ENCODE results near the gene EXOG.
A peak's percentile ranks its signal among the peaks of the same experiment; 100 is the strongest.

EXOG gene

GRCh38 chr3:38487323-38487722 is 8.8 kb upstream of the EXOG start:
- no peaks in the 10 kb centered on the region for H3K9me3 ChIP-seq (ENCODE audit: insufficient read depth, low read length)
- 0 out of 2 replicates have a peak, but pooled peaks cover 6% of the 10 kb centered on the region for H4K20me1 ChIP-seq (ENCODE audit: insufficient read depth, low read length)
- H3K4me2 ChIP-seq (ENCODE audit: low read length) = peak overlapping the region; percentile 37
- TF ChIP-seq CTCF (IDR thresholded peaks at IDR 0.05; ENCODE audit: low read depth, low read length) = no peak
- TF ChIP-seq EZH2phosphoT487 (IDR thresholded peaks at IDR 0.05; ENCODE audit: low read depth) = no peak
- no peaks in the 10 kb centered on the region for H3K27me3 ChIP-seq (ENCODE audit: low read depth, low read length)
- no peak overlapping the region for H2AFZ ChIP-seq (ENCODE audit: low read depth, low read length)
- H3K36me3 ChIP-seq (replicated peaks; ENCODE audit: low read depth, low read length) = peaks cover 8% of the 10 kb centered on the region
- peak overlapping the region; percentile 36 for H3K27ac ChIP-seq (ENCODE audit: low read length)
- no peak overlapping the region for H3K4me3 ChIP-seq (ENCODE audit: low read length)
- no peak overlapping the region for H3K9ac ChIP-seq (ENCODE audit: low read length)
- H3K79me2 ChIP-seq (ENCODE audit: low read length) = no peaks in the 10 kb centered on the region
- peaks cover 27% of the 10 kb centered on the region for H3K4me1 ChIP-seq (ENCODE audit: low read length)

GRCh38 chr3:38488949-38489348 is 7.2 kb upstream of the EXOG start:
- TF ChIP-seq CTCF (IDR thresholded peaks at IDR 0.05; ENCODE audit: low read depth, low read length) (no peak), EZH2phosphoT487 (IDR thresholded peaks at IDR 0.05; ENCODE audit: low read depth) (no peak)
- no peak overlapping the region for H3K9ac ChIP-seq (ENCODE audit: low read length)
- H2AFZ ChIP-seq (ENCODE audit: low read depth, low read length) = no peak overlapping the region
- H3K4me1 ChIP-seq (ENCODE audit: low read length) = peaks cover 35% of the 10 kb centered on the region
- no peak overlapping the region for H3K4me2 ChIP-seq (ENCODE audit: low read length)
- 0 out of 2 replicates have a peak, but pooled peaks cover 6% of the 10 kb centered on the region for H4K20me1 ChIP-seq (ENCODE audit: insufficient read depth, low read length)
- H3K79me2 ChIP-seq (ENCODE audit: low read length) = no peaks in the 10 kb centered on the region
- no peaks in the 10 kb centered on the region for H3K27me3 ChIP-seq (ENCODE audit: low read depth, low read length)
- H3K27ac ChIP-seq (ENCODE audit: low read length) = no peak overlapping the region
- no peaks in the 10 kb centered on the region for H3K9me3 ChIP-seq (ENCODE audit: insufficient read depth, low read length)
- H3K4me3 ChIP-seq (ENCODE audit: low read length) = no peak overlapping the region
- H3K36me3 ChIP-seq (replicated peaks; ENCODE audit: low read depth, low read length) = peaks cover 3% of the 10 kb centered on the region

GRCh38 chr3:38489766-38490165 is 6.4 kb upstream of the EXOG start:
- Histone ChIP-seq H2AFZ (ENCODE audit: low read depth, low read length) (no peak overlapping the region), H3K4me2 (ENCODE audit: low read length) (no peak overlapping the region), H3K4me3 (ENCODE audit: low read length) (no peak overlapping the region), H4K20me1 (ENCODE audit: insufficient read depth, low read length) (0 out of 2 replicates have a peak, but pooled peaks cover 6% of the 10 kb centered on the region), H3K36me3 (replicated peaks; ENCODE audit: low read depth, low read length) (peaks cover 3% of the 10 kb centered on the region), H3K4me1 (ENCODE audit: low read length) (peaks cover 35% of the 10 kb centered on the region), H3K9me3 (ENCODE audit: insufficient read depth, low read length) (no peaks in the 10 kb centered on the region), H3K27me3 (ENCODE audit: low read depth, low read length) (no peaks in the 10 kb centered on the region), H3K9ac (ENCODE audit: low read length) (no peak overlapping the region), H3K27ac (ENCODE audit: low read length) (no peak overlapping the region), H3K79me2 (ENCODE audit: low read length) (no peaks in the 10 kb centered on the region)
- TF ChIP-seq EZH2phosphoT487 (IDR thresholded peaks at IDR 0.05; ENCODE audit: low read depth) = no peak
- TF ChIP-seq CTCF (IDR thresholded peaks at IDR 0.05; ENCODE audit: low read depth, low read length) = no peak

GRCh38 chr3:38490281-38491030 is 5.7 kb upstream of the EXOG start:
- Histone ChIP-seq H4K20me1 (ENCODE audit: insufficient read depth, low read length) (0 out of 2 replicates have a peak, but pooled peaks cover 6% of the 10 kb centered on the region), H3K4me3 (ENCODE audit: low read length) (no peak overlapping the region), H3K4me1 (ENCODE audit: low read length) (peaks cover 35% of the 10 kb centered on the region), H3K4me2 (ENCODE audit: low read length) (no peak overlapping the region), H2AFZ (ENCODE audit: low read depth, low read length) (no peak overlapping the region), H3K9ac (ENCODE audit: low read length) (no peak overlapping the region), H3K79me2 (ENCODE audit: low read length) (no peaks in the 10 kb centered on the region), H3K9me3 (ENCODE audit: insufficient read depth, low read length) (no peaks in the 10 kb centered on the region), H3K27me3 (ENCODE audit: low read depth, low read length) (no peaks in the 10 kb centered on the region), H3K27ac (ENCODE audit: low read length) (no peak overlapping the region), H3K36me3 (replicated peaks; ENCODE audit: low read depth, low read length) (peaks cover 3% of the 10 kb centered on the region)
- no peak for TF ChIP-seq CTCF (IDR thresholded peaks at IDR 0.05; ENCODE audit: low read depth, low read length)
- TF ChIP-seq EZH2phosphoT487 (IDR thresholded peaks at IDR 0.05; ENCODE audit: low read depth) = no peak
